MCF 10A (cell line): ENCODE results near the gene SRSF10. TPM values are rescaled to one million over a fixed set of nuclear protein-coding genes. Genes with fewer than 3 reads are reported as not detected.

Source experiments
- BruUV-seq: library from RNA; stranded (reverse); fragments of 400-500 nt; replicated peaks from 2 replicates; lab custom pipeline; 2021; lab: Mats Ljungman, UMichigan
- CTCF ChIA-PET: fragments of 300-600 bp; sonication (Branson Sonifier 250); formaldehyde crosslinking; extraction: SDS; loops from one replicate; lab custom pipeline; 2021; ENCODE audit warnings: antibody characterized with exemption, inconsistent platforms; lab: Yijun Ruan, JAX
- POLR2A ChIA-PET: fragments of 300-600, 350-650 bp; sonication (Branson Sonifier 250); formaldehyde crosslinking; extraction: SDS; loops from one replicate; lab custom pipeline; 2020; ENCODE audit warnings: antibody characterized with exemption, inconsistent platforms; lab: Yijun Ruan, JAX
- DNase-seq: peaks from one replicate; pipeline ENCODE4 v3.0.0-alpha.2; 2018; ENCODE audit not compliant: unreplicated experiment
- H3K27ac Mint-ChIP-seq: one replicate; pipeline ENCODE4 v1.8.0; 2022; ENCODE audit warnings: mild to moderate bottlenecking, low read depth, mixed read lengths; ENCODE audit not compliant: unreplicated experiment
- H3K27me3 Mint-ChIP-seq: one replicate; pipeline ENCODE4 v1.8.0; 2022; ENCODE audit warnings: mixed read lengths; ENCODE audit not compliant: insufficient read depth, unreplicated experiment
- H3K36me3 Mint-ChIP-seq: one replicate; pipeline ENCODE4 v1.8.0; 2022; ENCODE audit warnings: mild to moderate bottlenecking, moderate library complexity, mixed read lengths; ENCODE audit not compliant: insufficient read depth, unreplicated experiment
- H3K4me1 Mint-ChIP-seq: one replicate; pipeline ENCODE4 v1.8.0; 2022; ENCODE audit warnings: mixed read lengths; ENCODE audit not compliant: insufficient read depth, unreplicated experiment
- H3K4me3 Mint-ChIP-seq: one replicate; pipeline ENCODE4 v1.8.0; 2022; ENCODE audit warnings: mild to moderate bottlenecking, moderate library complexity, mixed read lengths; ENCODE audit not compliant: unreplicated experiment
- H3K9me3 Mint-ChIP-seq: one replicate; pipeline ENCODE4 v1.8.0; 2022; ENCODE audit warnings: mixed read lengths; ENCODE audit not compliant: unreplicated experiment
- CTCF ChIP-seq: fragments of 200-600 bp; IDR thresholded peaks from one replicate; pipeline ENCODE4 v1.8.0; 2022; ENCODE audit warnings: antibody characterized with exemption, mild to moderate bottlenecking; ENCODE audit not compliant: unreplicated experiment
- intact Hi-C: fragments of 100-400 bp; cut with micrococcal nuclease; formaldehyde crosslinking; loops from 2 replicates; pipeline ENCODE4 v1.14.1; 2022
- total RNA-seq: library from RNA; stranded (reverse); gene quantifications from 2 replicates; pipeline ENCODE4 v1.2.3, GENCODE V29; 2022

SRSF10 gene
- total RNA-seq, 1 experiment from 2014 or later: 134 TPM

GRCh38 chr1:24004132-24004531 lies 24.0 kb upstream of the SRSF10 start:
- CTCF ChIA-PET: interaction anchor here (0.6 to 1.6 kb wide), 2 partner anchors 22 to 24 kb away, joined by 4 to 7 read pairs; no protein-coding TSS in a partner anchor
- no peak overlapping the region for H3K27ac Mint-ChIP-seq
- POLR2A ChIA-PET: interaction anchor here (0.9 to 2.2 kb wide), 5 partner anchors 11 to 44 kb away, joined by 3 to 16 read pairs (median 6); partner anchors contain the start of genes PNRC2 and SRSF10

GRCh38 chr1:24003331-24003972 lies 23.3 kb upstream of the SRSF10 start:
- ChIA-PET CTCF (interaction anchor here (0.6 to 1.6 kb wide), 3 partner anchors 22 to 24 kb away, joined by 3 to 7 read pairs (median 4); no protein-coding TSS in a partner anchor), POLR2A (interaction anchor here (0.8 to 2.2 kb wide), 6 partner anchors 12 to 43 kb away, joined by 3 to 16 read pairs (median 4); partner anchors contain the start of genes PNRC2 and SRSF10)
- Mint-ChIP-seq H3K27ac (peak overlapping the region; percentile 70), H3K4me1 (peaks cover 14% of the 10 kb centered on the region), H3K9me3 (no peaks in the 10 kb centered on the region), H3K27me3 (no peaks in the 10 kb centered on the region), H3K4me3 (no peak overlapping the region), H3K36me3 (no peaks in the 10 kb centered on the region)
- TF ChIP-seq CTCF: no peak
- DNase-seq: peak; percentile 85
- no TSS peak for BruUV-seq
- intact Hi-C loops: no loop called here

More at GRCh38 chr1:24004132-24004531, 24.0 kb upstream of the SRSF10 start:
- TF ChIP-seq CTCF: no peak
- intact Hi-C loops: no loop called here
- Mint-ChIP-seq H3K4me3 (no peak overlapping the region), H3K9me3 (no peaks in the 10 kb centered on the region), H3K27me3 (no peaks in the 10 kb centered on the region), H3K36me3 (no peaks in the 10 kb centered on the region), H3K4me1 (peaks cover 10% of the 10 kb centered on the region)
- BruUV-seq: no TSS peak
- no peak for DNase-seq

- TF ChIP-seq CTCF: no peak
- Mint-ChIP-seq H3K36me3 (no peaks in the 10 kb centered on the region), H3K9me3 (no peaks in the 10 kb centered on the region), H3K27me3 (no peaks in the 10 kb centered on the region), H3K4me1 (peaks cover 14% of the 10 kb centered on the region), H3K27ac (no peak overlapping the region), H3K4me3 (no peak overlapping the region)
- DNase-seq: no peak
- POLR2A ChIA-PET: interaction anchor here (0.8 to 2.2 kb wide), 5 partner anchors 12 to 42 kb away, joined by 3 to 16 read pairs (median 6); partner anchors contain the start of genes PNRC2 and SRSF10
- BruUV-seq: no TSS peak
- intact Hi-C loops: no loop called here
- CTCF ChIA-PET: interaction anchor here (1.1 kb wide), 1 partner anchor 22 kb away, joined by 3 read pairs; no protein-coding TSS in a partner anchor
These were observed 22.6 kb upstream of the SRSF10 start for GRCh38 chr1:24002695-24003094.

- H3K36me3 Mint-ChIP-seq: no peaks in the 10 kb centered on the region
- H3K27me3 Mint-ChIP-seq: no peaks in the 10 kb centered on the region
- no peaks in the 10 kb centered on the region for H3K9me3 Mint-ChIP-seq
- intact Hi-C loops: no loop called here
- H3K27ac Mint-ChIP-seq: no peak overlapping the region
- POLR2A ChIA-PET: no interaction called here
- no peak overlapping the region for H3K4me3 Mint-ChIP-seq
- DNase-seq: no peak
- no peak for TF ChIP-seq CTCF
- CTCF ChIA-PET: no interaction called here
- BruUV-seq: no TSS peak
- H3K4me1 Mint-ChIP-seq: peaks cover 14% of the 10 kb centered on the region
These were observed 19.1 kb upstream of the SRSF10 start for GRCh38 chr1:23999156-23999671.
